GM15510 (cell line): ENCODE results near the gene EIF1AY.

Source experiments
- POLR2A ChIP-seq: IDR thresholded peaks from 3 replicates; pipeline ENCODE4 v1.6.1; 2011; ENCODE audit warnings: borderline replicate concordance; ENCODE audit not compliant: insufficient read length; ENCODE audit errors: extremely low read depth

Gene EIF1AY

GRCh38 chrY:20575531-20576121 is at the start of gene EIF1AY:
EIF1AY (plus strand) TSS chrY:20575776; CDS start chrY:20575872, 96 bp downstream.
- TF ChIP-seq POLR2A = no peak

GRCh38 chrY:20528435-20528834 is 47.1 kb upstream of the EIF1AY start:
- no peak for TF ChIP-seq POLR2A

- TF ChIP-seq POLR2A = no peak
Observed at GRCh38 chrY:20538186-20538585, 37.4 kb upstream of the EIF1AY start.

GRCh38 chrY:20538933-20539332 is 36.6 kb upstream of the EIF1AY start:
- TF ChIP-seq POLR2A = no peak

- TF ChIP-seq POLR2A = no peak
Observed at GRCh38 chrY:20544451-20544960, 31.1 kb upstream of the EIF1AY start.

- no peak for TF ChIP-seq POLR2A
Observed at GRCh38 chrY:20546071-20546470, 29.5 kb upstream of the EIF1AY start.

- no peak for TF ChIP-seq POLR2A
Observed at GRCh38 chrY:20549289-20549688, 26.3 kb upstream of the EIF1AY start.

- no peak for TF ChIP-seq POLR2A
Observed at GRCh38 chrY:20551840-20552239, 23.7 kb upstream of the EIF1AY start.

- no peak for TF ChIP-seq POLR2A
Observed at GRCh38 chrY:20555820-20556219, 19.8 kb upstream of the EIF1AY start.

- TF ChIP-seq POLR2A = no peak
Observed at GRCh38 chrY:20558677-20559076, 16.9 kb upstream of the EIF1AY start.

- no peak for TF ChIP-seq POLR2A
Observed at GRCh38 chrY:20559873-20560512, 15.6 kb upstream of the EIF1AY start.

GRCh38 chrY:20571306-20571705 is 4.3 kb upstream of the EIF1AY start:
- no peak for TF ChIP-seq POLR2A

GRCh38 chrY:20576506-20576905 is 930 bp downstream of the EIF1AY start:
- TF ChIP-seq POLR2A = no peak

- TF ChIP-seq POLR2A = no peak
Observed at GRCh38 chrY:20578206-20578605, 2.6 kb downstream of the EIF1AY start.

- TF ChIP-seq POLR2A = no peak
Observed at GRCh38 chrY:20581687-20582086, 6.1 kb downstream of the EIF1AY start.

GRCh38 chrY:20586161-20586560 is 10.6 kb downstream of the EIF1AY start:
- no peak for TF ChIP-seq POLR2A
